AG04449 (cell line): ENCODE data around the gene UBE3D.

Source experiments
- CTCF ChIA-PET: fragments of 350-600 bp; formaldehyde crosslinking; extraction: SDS; loops from one replicate; lab custom pipeline; 2021; ENCODE audit warnings: antibody characterized with exemption; lab: Yijun Ruan, JAX
- POLR2A ChIA-PET: fragments of 400-600, 350-600 bp; formaldehyde crosslinking; extraction: SDS; loops from one replicate; lab custom pipeline; 2020; ENCODE audit warnings: antibody characterized with exemption, inconsistent platforms; lab: Yijun Ruan, JAX
- DNase-seq: peaks from one replicate; pipeline ENCODE4 v3.0.0-alpha.2; 2010; ENCODE audit warnings: low read depth, low spot score
- H3K4me3 ChIP-seq: 2 replicates; pipeline ENCODE4 v1.5.1; 2011; ENCODE audit warnings: low read depth, mild to moderate bottlenecking, control low read depth, low read length
- CTCF ChIP-seq: IDR thresholded peaks from one replicate; pipeline ENCODE4 v1.5.1; 2011; ENCODE audit warnings: mild to moderate bottlenecking, moderate library complexity, low read length, control low read depth, inconsistent platforms; ENCODE audit not compliant: insufficient read depth; ENCODE audit errors: missing control alignments

The UBE3D gene

GRCh38 chr6:82890240-82890639 lies 175.4 kb downstream of the UBE3D start:
- DNase-seq, result no peak
- ChIA-PET POLR2A (no interaction called here), CTCF (interaction anchor here (1.4 kb wide), 1 partner anchor 13 kb away, joined by 5 read pairs; no protein-coding TSS in a partner anchor)
- no peak for TF ChIP-seq CTCF
- no peak overlapping the region for H3K4me3 ChIP-seq

GRCh38 chr6:82889143-82889542 lies 176.5 kb downstream of the UBE3D start:
- ChIA-PET POLR2A (no interaction called here), CTCF (no interaction called here)
- TF ChIP-seq CTCF, result no peak
- no peak for DNase-seq
- H3K4me3 ChIP-seq, result no peak overlapping the region

- ChIA-PET CTCF (no interaction called here), POLR2A (no interaction called here)
- TF ChIP-seq CTCF, result no peak
- no peak for DNase-seq
- H3K4me3 ChIP-seq, result no peak overlapping the region
Measured at GRCh38 chr6:82882363-82883023, 183.1 kb downstream of the UBE3D start.

- CTCF ChIA-PET, result no interaction called here
- no peak for DNase-seq
- POLR2A ChIA-PET, result no interaction called here
- no peak for TF ChIP-seq CTCF
- H3K4me3 ChIP-seq, result no peak overlapping the region
Measured at GRCh38 chr6:82881519-82881918, 184.1 kb downstream of the UBE3D start.

- no peak for TF ChIP-seq CTCF
- CTCF ChIA-PET, result no interaction called here
- no peak for DNase-seq
- POLR2A ChIA-PET, result no interaction called here
- H3K4me3 ChIP-seq, result no peak overlapping the region
Measured at GRCh38 chr6:82878812-82879211, 186.8 kb downstream of the UBE3D start.

GRCh38 chr6:82877213-82878195 lies 188.1 kb downstream of the UBE3D start:
- no peak for TF ChIP-seq CTCF
- H3K4me3 ChIP-seq, result no peak overlapping the region
- ChIA-PET POLR2A (no interaction called here), CTCF (interaction anchor here (0.8 kb wide), 1 partner anchor 189 kb away, joined by 3 read pairs; no protein-coding TSS in a partner anchor)
- DNase-seq, result peak; percentile 46
